Suprapubic skin (tissue), 4 donors: Measurements from ENCODE around the gene ANGPTL8.

Experiments
- EP300 ChIP-seq: sonication (generic); formaldehyde crosslinking; IDR thresholded peaks from one replicate; pipeline ENCODE4 v1.6.1; 2017; ENCODE audit warnings: antibody characterized with exemption
- POLR2A ChIP-seq, 2 donors: fragments of 450-650 bp; IDR thresholded peaks; one replicate each; pipeline ENCODE4 v1.6.1; 2017; ENCODE audit warnings: antibody characterized with exemption in 2 of 2, mild to moderate bottlenecking in 2 of 2, moderate library complexity in 2 of 2
- POLR2AphosphoS5 ChIP-seq, 3 donors: sonication (generic); formaldehyde crosslinking; IDR thresholded peaks; one replicate each; pipeline ENCODE4 v1.6.1; 2017; ENCODE audit warnings: antibody characterized with exemption in 3 of 3
- TF ChIP-seq, protein P1 (sequence below), 2 donors: fragments of 200-600 bp in 1 of 2; fragments of 450-650 bp in 1 of 2; sonication (generic) in 1 of 2; IDR thresholded peaks; one replicate each; pipeline ENCODE4 v1.5.1; 2016 to 2019; ENCODE audit warnings: antibody characterized with exemption in 2 of 2, mild to moderate bottlenecking in 1 of 2, moderate library complexity in 1 of 2

DNA sequence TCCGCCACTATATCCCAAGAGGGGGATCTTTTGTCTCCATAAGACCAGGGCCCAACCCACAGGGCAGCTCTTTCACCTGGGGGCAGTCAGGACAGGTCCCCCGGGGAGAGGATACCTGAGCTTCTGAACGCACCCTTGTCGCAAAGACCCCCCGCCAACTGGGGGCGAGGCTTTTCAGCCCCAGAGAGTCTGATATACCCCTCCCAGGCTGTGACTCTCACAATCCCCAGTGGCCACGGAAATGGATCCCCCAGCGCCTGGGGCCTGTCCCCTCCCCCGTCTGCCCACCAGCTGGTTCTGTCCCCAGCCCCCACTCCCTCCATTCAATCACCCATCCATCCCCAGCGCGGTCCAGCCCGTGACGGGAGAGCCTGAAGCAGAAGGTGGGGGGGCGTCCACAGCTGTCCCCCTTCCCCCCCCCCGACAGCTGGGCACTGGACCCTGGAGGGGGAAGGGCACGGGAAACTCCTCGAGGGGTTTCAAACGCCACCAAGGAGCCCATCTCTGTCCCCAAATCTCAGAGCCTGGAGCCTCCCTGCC, 22.1 kb downstream of the ANGPTL8 start:
- TF ChIP-seq, protein P1, sequence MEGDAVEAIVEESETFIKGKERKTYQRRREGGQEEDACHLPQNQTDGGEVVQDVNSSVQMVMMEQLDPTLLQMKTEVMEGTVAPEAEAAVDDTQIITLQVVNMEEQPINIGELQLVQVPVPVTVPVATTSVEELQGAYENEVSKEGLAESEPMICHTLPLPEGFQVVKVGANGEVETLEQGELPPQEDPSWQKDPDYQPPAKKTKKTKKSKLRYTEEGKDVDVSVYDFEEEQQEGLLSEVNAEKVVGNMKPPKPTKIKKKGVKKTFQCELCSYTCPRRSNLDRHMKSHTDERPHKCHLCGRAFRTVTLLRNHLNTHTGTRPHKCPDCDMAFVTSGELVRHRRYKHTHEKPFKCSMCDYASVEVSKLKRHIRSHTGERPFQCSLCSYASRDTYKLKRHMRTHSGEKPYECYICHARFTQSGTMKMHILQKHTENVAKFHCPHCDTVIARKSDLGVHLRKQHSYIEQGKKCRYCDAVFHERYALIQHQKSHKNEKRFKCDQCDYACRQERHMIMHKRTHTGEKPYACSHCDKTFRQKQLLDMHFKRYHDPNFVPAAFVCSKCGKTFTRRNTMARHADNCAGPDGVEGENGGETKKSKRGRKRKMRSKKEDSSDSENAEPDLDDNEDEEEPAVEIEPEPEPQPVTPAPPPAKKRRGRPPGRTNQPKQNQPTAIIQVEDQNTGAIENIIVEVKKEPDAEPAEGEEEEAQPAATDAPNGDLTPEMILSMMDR (IDR thresholded peaks at IDR 0.05): no peak
- TF ChIP-seq POLR2A (IDR thresholded peaks at IDR 0.05): no peak
- TF ChIP-seq POLR2AphosphoS5 (IDR thresholded peaks at IDR 0.05): no peak
- no peak for TF ChIP-seq EP300
